ENCODE data around the gene CELF2.

Gene CELF2

GRCh38 chr10:11011436-11011835 is 6.2 kb upstream of the CELF2 start:
- Mint-ChIP-seq H3K27me3 (ENCODE audit: low read depth, poor library complexity) (peaks cover 48% of the 10 kb centered on the region), H3K27ac (no peak overlapping the region), H3K4me1 (peaks cover 14% of the 10 kb centered on the region), H3K4me3 (no peak overlapping the region), H3K9me3 (no peaks in the 10 kb centered on the region), H3K36me3 (ENCODE audit: low read depth) (no peaks in the 10 kb centered on the region)
- no peak for DNase-seq
- TF ChIP-seq, protein P1, sequence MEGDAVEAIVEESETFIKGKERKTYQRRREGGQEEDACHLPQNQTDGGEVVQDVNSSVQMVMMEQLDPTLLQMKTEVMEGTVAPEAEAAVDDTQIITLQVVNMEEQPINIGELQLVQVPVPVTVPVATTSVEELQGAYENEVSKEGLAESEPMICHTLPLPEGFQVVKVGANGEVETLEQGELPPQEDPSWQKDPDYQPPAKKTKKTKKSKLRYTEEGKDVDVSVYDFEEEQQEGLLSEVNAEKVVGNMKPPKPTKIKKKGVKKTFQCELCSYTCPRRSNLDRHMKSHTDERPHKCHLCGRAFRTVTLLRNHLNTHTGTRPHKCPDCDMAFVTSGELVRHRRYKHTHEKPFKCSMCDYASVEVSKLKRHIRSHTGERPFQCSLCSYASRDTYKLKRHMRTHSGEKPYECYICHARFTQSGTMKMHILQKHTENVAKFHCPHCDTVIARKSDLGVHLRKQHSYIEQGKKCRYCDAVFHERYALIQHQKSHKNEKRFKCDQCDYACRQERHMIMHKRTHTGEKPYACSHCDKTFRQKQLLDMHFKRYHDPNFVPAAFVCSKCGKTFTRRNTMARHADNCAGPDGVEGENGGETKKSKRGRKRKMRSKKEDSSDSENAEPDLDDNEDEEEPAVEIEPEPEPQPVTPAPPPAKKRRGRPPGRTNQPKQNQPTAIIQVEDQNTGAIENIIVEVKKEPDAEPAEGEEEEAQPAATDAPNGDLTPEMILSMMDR (IDR thresholded peaks at IDR 0.05) = no peak

GRCh38 chr10:11011984-11012383 is 5.7 kb upstream of the CELF2 start:
- DNase-seq = no peak
- Mint-ChIP-seq H3K27ac (no peak overlapping the region), H3K27me3 (ENCODE audit: low read depth, poor library complexity) (peaks cover 49% of the 10 kb centered on the region), H3K36me3 (ENCODE audit: low read depth) (no peaks in the 10 kb centered on the region), H3K4me1 (peaks cover 15% of the 10 kb centered on the region), H3K4me3 (no peak overlapping the region), H3K9me3 (no peaks in the 10 kb centered on the region)
- TF ChIP-seq, protein P1 (IDR thresholded peaks at IDR 0.05) = no peak

GRCh38 chr10:11012421-11013295 is 5.0 kb upstream of the CELF2 start:
- Mint-ChIP-seq H3K9me3 (no peaks in the 10 kb centered on the region), H3K36me3 (ENCODE audit: low read depth) (no peaks in the 10 kb centered on the region), H3K27me3 (ENCODE audit: low read depth, poor library complexity) (peaks cover 48% of the 10 kb centered on the region), H3K4me1 (peaks cover 19% of the 10 kb centered on the region), H3K4me3 (no peak overlapping the region), H3K27ac (no peak overlapping the region)
- TF ChIP-seq, protein P1 (IDR thresholded peaks at IDR 0.05) = no peak
- DNase-seq = no peak

DNA sequence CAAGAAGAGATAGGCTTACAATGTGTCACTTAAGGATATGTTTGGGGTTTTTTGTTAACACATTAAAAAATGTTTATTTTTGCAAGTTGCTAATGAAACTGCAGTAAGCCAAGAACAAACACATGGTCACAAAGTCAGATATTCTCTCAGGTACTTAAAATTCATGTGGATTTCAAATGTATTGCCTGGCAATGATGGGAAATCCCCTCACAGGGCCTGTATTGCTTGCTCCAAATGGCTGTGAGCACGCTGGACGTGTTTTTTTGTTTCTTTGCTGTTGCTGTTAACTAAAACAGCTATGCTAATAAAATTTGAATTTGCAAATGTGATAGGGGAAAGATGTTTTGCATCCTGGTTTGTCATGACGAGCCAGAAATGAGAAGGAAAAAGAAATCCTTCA is 3.8 kb upstream of the CELF2 start:
- H3K4me3 Mint-ChIP-seq = no peak overlapping the region
- H3K9me3 Mint-ChIP-seq = no peaks in the 10 kb centered on the region
- H3K27ac Mint-ChIP-seq = no peak overlapping the region
- H3K4me1 Mint-ChIP-seq = peaks cover 22% of the 10 kb centered on the region
- H3K36me3 Mint-ChIP-seq (ENCODE audit: low read depth) = no peaks in the 10 kb centered on the region
- peaks cover 45% of the 10 kb centered on the region for H3K27me3 Mint-ChIP-seq (ENCODE audit: low read depth, poor library complexity)
- TF ChIP-seq, protein P1 (IDR thresholded peaks at IDR 0.05) = no peak
- no peak for DNase-seq

GRCh38 chr10:11014671-11015445 is 2.8 kb upstream of the CELF2 start:
- TF ChIP-seq, protein P1 (IDR thresholded peaks at IDR 0.05) = no peak
- peaks cover 29% of the 10 kb centered on the region for H3K4me1 Mint-ChIP-seq
- H3K9me3 Mint-ChIP-seq = no peaks in the 10 kb centered on the region
- DNase-seq = no peak
- no peak overlapping the region for H3K27ac Mint-ChIP-seq
- peaks cover 48% of the 10 kb centered on the region for H3K27me3 Mint-ChIP-seq (ENCODE audit: low read depth, poor library complexity)
- H3K36me3 Mint-ChIP-seq (ENCODE audit: low read depth) = no peaks in the 10 kb centered on the region
- H3K4me3 Mint-ChIP-seq = no peak overlapping the region
